Osteocyte (in vitro differentiated cells): Measurements from ENCODE around the gene SEMA3G. TPM values are rescaled to one million over a fixed set of nuclear protein-coding genes. Genes with fewer than 3 reads are reported as not detected.

ENCODE experiments used
- DNase-seq: peaks from one replicate; pipeline ENCODE4 v3.0.0; 2021; ENCODE audit warnings: mixed read lengths; ENCODE audit not compliant: unreplicated experiment; ENCODE audit errors: extremely low spot score
- H3K27ac Mint-ChIP-seq: one replicate; pipeline ENCODE4 v1.8.0; 2021; ENCODE audit warnings: mild to moderate bottlenecking, mixed read lengths; ENCODE audit not compliant: unreplicated experiment
- H3K27me3 Mint-ChIP-seq: one replicate; pipeline ENCODE4 v1.8.0; 2021; ENCODE audit warnings: mixed read lengths; ENCODE audit not compliant: unreplicated experiment
- H3K36me3 Mint-ChIP-seq: one replicate; pipeline ENCODE4 v1.8.0; 2021; ENCODE audit warnings: mixed read lengths; ENCODE audit not compliant: unreplicated experiment
- H3K4me1 Mint-ChIP-seq: one replicate; pipeline ENCODE4 v1.8.0; 2021; ENCODE audit warnings: mixed read lengths; ENCODE audit not compliant: unreplicated experiment
- H3K4me3 Mint-ChIP-seq: one replicate; pipeline ENCODE4 v1.8.0; 2021; ENCODE audit warnings: mild to moderate bottlenecking, moderate library complexity, mixed read lengths; ENCODE audit not compliant: unreplicated experiment
- H3K9me3 Mint-ChIP-seq: one replicate; pipeline ENCODE4 v1.8.0; 2021; ENCODE audit warnings: mixed read lengths; ENCODE audit not compliant: unreplicated experiment
- CTCF ChIP-seq: fragments of 200-600 bp; sonication (generic); IDR thresholded peaks from 2 replicates; pipeline ENCODE4 v1.5.0; 2021; ENCODE audit warnings: antibody characterized with exemption, mild to moderate bottlenecking, moderate library complexity
- total RNA-seq: library from RNA; stranded (reverse); gene quantifications from 2 replicates; pipeline ENCODE4 v1.2.1, GENCODE V29; 2021

SEMA3G gene
- total RNA-seq, 1 donor from 2014 or later, result not detected

DNA sequence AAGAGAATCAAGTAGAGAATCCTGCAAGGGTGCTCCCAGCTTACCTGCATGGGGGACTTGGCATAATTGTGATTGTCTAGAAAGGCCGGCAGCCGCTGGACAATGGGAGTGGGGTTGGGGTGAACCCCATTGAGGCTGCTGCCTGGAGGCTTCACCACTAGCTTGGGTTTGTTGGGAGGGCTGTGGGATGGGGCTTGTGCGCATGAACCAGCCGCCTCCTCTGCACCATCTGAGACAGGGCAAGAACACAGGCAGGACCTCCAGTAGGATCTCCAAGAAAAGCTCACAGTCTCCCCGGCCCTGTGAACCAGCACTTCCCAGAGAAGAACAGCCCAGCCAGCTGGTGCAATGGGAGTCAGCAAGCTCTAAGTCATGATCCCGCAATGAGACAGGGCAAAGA lies 39.8 kb downstream of the SEMA3G start:
- Mint-ChIP-seq H3K4me3 (no peak overlapping the region), H3K27me3 (no peaks in the 10 kb centered on the region), H3K4me1 (peaks cover 15% of the 10 kb centered on the region), H3K36me3 (peaks cover 32% of the 10 kb centered on the region), H3K9me3 (no peaks in the 10 kb centered on the region), H3K27ac (no peak overlapping the region)
- no peak for TF ChIP-seq CTCF
- no peak for DNase-seq

- no peak for DNase-seq
- H3K9me3 Mint-ChIP-seq, result no peaks in the 10 kb centered on the region
- no peak overlapping the region for H3K27ac Mint-ChIP-seq
- no peaks in the 10 kb centered on the region for H3K27me3 Mint-ChIP-seq
- TF ChIP-seq CTCF, result no peak
- peaks cover 15% of the 10 kb centered on the region for H3K4me1 Mint-ChIP-seq
- no peak overlapping the region for H3K4me3 Mint-ChIP-seq
- H3K36me3 Mint-ChIP-seq, result peaks cover 32% of the 10 kb centered on the region
Measured at GRCh38 chr3:52404391-52404790, 40.5 kb downstream of the SEMA3G start.

DNA sequence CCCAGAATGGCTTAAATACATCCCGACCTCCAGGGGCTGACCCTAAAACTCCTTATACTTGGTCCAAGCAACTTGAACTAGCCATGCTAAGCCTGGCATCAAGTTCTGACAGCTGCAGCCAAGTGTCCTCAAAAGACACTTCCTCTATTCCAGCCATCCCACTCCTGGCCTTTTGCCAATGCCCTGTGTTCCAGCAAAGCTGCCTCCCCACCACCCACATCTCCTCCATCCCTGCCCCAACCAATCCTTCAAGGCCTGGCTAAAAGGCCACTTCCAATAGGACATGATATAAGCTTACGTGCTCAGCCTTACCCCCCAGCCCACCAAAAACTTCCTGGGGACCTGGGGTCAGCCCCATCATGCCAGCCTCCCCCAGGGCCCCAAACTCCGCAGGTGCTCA lies 40.9 kb downstream of the SEMA3G start:
- Mint-ChIP-seq H3K4me3 (no peak overlapping the region), H3K27ac (no peak overlapping the region), H3K36me3 (peaks cover 32% of the 10 kb centered on the region), H3K27me3 (no peaks in the 10 kb centered on the region), H3K9me3 (no peaks in the 10 kb centered on the region), H3K4me1 (peaks cover 11% of the 10 kb centered on the region)
- DNase-seq, result no peak
- TF ChIP-seq CTCF, result no peak

GRCh38 chr3:52403271-52403841 lies 41.5 kb downstream of the SEMA3G start:
- no peak overlapping the region for H3K4me3 Mint-ChIP-seq
- H3K4me1 Mint-ChIP-seq, result peaks cover 5% of the 10 kb centered on the region
- no peak for TF ChIP-seq CTCF
- H3K27ac Mint-ChIP-seq, result no peak overlapping the region
- no peaks in the 10 kb centered on the region for H3K9me3 Mint-ChIP-seq
- H3K36me3 Mint-ChIP-seq, result peaks cover 32% of the 10 kb centered on the region
- H3K27me3 Mint-ChIP-seq, result no peaks in the 10 kb centered on the region
- no peak for DNase-seq

- no peaks in the 10 kb centered on the region for H3K9me3 Mint-ChIP-seq
- no peak overlapping the region for H3K4me3 Mint-ChIP-seq
- no peaks in the 10 kb centered on the region for H3K27me3 Mint-ChIP-seq
- peaks cover 30% of the 10 kb centered on the region for H3K36me3 Mint-ChIP-seq
- no peak for TF ChIP-seq CTCF
- no peak overlapping the region for H3K27ac Mint-ChIP-seq
- peaks cover 1% of the 10 kb centered on the region for H3K4me1 Mint-ChIP-seq
- DNase-seq, result no peak
Measured at GRCh38 chr3:52402706-52403270, 42.1 kb downstream of the SEMA3G start.
